ENCODE data around the gene GPR25.

GPR25 gene, protein sequence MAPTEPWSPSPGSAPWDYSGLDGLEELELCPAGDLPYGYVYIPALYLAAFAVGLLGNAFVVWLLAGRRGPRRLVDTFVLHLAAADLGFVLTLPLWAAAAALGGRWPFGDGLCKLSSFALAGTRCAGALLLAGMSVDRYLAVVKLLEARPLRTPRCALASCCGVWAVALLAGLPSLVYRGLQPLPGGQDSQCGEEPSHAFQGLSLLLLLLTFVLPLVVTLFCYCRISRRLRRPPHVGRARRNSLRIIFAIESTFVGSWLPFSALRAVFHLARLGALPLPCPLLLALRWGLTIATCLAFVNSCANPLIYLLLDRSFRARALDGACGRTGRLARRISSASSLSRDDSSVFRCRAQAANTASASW

DNA sequence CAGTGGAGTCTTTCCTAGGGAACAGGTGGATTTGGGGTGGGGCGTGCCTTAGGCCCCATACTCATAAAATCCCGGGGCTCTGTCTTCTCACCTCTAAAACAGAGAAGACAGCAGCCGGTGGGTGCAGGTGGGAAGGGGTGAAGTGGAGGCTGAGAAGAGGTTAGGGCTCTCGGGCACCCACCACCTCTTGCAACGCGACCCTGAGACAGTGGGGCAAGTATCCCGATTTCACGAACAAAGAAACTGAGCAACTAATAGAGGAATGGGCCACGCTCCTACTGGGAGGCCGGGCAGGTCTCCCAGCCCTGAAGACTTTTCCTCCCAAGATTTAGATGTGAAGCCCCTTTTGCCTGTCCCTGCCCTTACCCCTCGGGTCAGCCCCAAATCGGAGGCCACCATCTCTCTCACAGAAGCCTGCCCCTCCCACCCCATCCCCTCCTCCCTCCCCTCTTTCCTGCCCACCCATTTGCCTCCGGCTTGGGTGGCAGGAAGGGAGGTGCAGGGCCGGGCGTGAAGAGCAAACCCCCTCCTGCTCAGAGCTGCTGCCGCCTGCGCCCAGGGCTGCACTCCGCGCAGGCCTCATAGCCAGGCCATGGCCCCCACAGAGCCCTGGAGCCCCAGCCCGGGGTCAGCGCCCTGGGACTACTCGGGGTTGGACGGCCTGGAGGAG lies at the start of gene GPR25:
GPR25 (plus strand) TSS at position 536 of the 670 bp plus-strand sequence; CDS start at position 593, 57 bp downstream.
- no peak within 1 kb of the TSS for H3K9ac ChIP-seq (ENCODE audit: low read length)
- peaks cover 18% of the 10 kb centered on the region for H3K4me1 ChIP-seq (ENCODE audit: low read length)
- no peak within 1 kb of the TSS for H3K4me3 ChIP-seq (ENCODE audit: low read length)
- H3K9me3 ChIP-seq (replicated peaks; ENCODE audit: insufficient read depth, low read length): no peaks in the 10 kb centered on the region
- no peaks in the 10 kb centered on the region for H3K27me3 ChIP-seq (replicated peaks; ENCODE audit: insufficient read depth, low read length)
- no peaks in the 10 kb centered on the region for H3K9me2 ChIP-seq (replicated peaks; ENCODE audit: insufficient read depth, low read length)
- H4K20me1 ChIP-seq (ENCODE audit: insufficient read depth, low read length): no peaks in the 10 kb centered on the region
- H3K36me3 ChIP-seq (replicated peaks; ENCODE audit: insufficient read depth, low read length): no peaks in the 10 kb centered on the region
- no peak within 1 kb of the TSS for H3K27ac ChIP-seq (ENCODE audit: low read length)
- TF ChIP-seq, protein P1, sequence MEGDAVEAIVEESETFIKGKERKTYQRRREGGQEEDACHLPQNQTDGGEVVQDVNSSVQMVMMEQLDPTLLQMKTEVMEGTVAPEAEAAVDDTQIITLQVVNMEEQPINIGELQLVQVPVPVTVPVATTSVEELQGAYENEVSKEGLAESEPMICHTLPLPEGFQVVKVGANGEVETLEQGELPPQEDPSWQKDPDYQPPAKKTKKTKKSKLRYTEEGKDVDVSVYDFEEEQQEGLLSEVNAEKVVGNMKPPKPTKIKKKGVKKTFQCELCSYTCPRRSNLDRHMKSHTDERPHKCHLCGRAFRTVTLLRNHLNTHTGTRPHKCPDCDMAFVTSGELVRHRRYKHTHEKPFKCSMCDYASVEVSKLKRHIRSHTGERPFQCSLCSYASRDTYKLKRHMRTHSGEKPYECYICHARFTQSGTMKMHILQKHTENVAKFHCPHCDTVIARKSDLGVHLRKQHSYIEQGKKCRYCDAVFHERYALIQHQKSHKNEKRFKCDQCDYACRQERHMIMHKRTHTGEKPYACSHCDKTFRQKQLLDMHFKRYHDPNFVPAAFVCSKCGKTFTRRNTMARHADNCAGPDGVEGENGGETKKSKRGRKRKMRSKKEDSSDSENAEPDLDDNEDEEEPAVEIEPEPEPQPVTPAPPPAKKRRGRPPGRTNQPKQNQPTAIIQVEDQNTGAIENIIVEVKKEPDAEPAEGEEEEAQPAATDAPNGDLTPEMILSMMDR (IDR thresholded peaks at IDR 0.05; ENCODE audit: low read length): no peak
- TF ChIP-seq EZH2phosphoT487 (IDR thresholded peaks at IDR 0.05; ENCODE audit: low read length): no peak
- peaks cover 10% of the 10 kb centered on the region for H3F3A ChIP-seq (ENCODE audit: insufficient read depth, low read length)
- H2AFZ ChIP-seq (ENCODE audit: low read length): no peak within 1 kb of the TSS
- H3K4me2 ChIP-seq (ENCODE audit: low read depth, low read length): no peak within 1 kb of the TSS
- no peak for DNase-seq
- H3K79me2 ChIP-seq (ENCODE audit: low read length): no peaks in the 10 kb centered on the region

DNA sequence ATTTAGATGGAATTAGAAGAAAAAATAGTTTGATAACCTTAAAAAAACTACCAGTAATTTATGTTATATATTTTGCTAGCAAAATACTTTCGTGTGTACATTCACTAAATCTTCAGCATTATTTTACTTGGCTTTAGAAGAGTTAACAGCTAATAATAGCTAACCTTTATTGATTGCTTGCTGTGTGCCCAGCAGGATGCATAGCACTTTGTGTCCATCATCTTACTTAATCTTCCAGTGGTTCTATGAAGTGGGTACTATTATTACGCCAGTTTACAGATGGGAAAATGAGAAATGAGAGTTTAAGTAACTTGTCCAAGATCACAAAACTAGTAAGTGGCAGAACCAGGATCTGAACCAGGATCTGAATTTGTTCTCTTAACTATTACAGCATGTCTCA lies 41.7 kb upstream of the GPR25 start:
- Histone ChIP-seq H3F3A (ENCODE audit: insufficient read depth, low read length) (no peaks in the 10 kb centered on the region), H3K9me3 (replicated peaks; ENCODE audit: insufficient read depth, low read length) (no peaks in the 10 kb centered on the region), H3K27ac (ENCODE audit: low read length) (no peak overlapping the region), H4K20me1 (ENCODE audit: insufficient read depth, low read length) (no peaks in the 10 kb centered on the region), H3K9me2 (replicated peaks; ENCODE audit: insufficient read depth, low read length) (no peaks in the 10 kb centered on the region), H3K9ac (ENCODE audit: low read length) (no peak overlapping the region), H3K27me3 (replicated peaks; ENCODE audit: insufficient read depth, low read length) (no peaks in the 10 kb centered on the region), H3K4me3 (ENCODE audit: low read length) (no peak overlapping the region), H3K4me1 (ENCODE audit: low read length) (peaks cover 4% of the 10 kb centered on the region; the same call in 1 of the 2 replicates), H3K36me3 (replicated peaks; ENCODE audit: insufficient read depth, low read length) (no peaks in the 10 kb centered on the region), H3K4me2 (ENCODE audit: low read depth, low read length) (no peak overlapping the region), H3K79me2 (ENCODE audit: low read length) (no peaks in the 10 kb centered on the region), H2AFZ (ENCODE audit: low read length) (no peak overlapping the region)
- DNase-seq: no peak
- TF ChIP-seq EZH2 (optimal IDR thresholded peaks at IDR 0.05; ENCODE audit: low read depth, low read length): no peak
- TF ChIP-seq, protein P1 (IDR thresholded peaks at IDR 0.05; ENCODE audit: low read length): no peak
- no peak for TF ChIP-seq EZH2phosphoT487 (IDR thresholded peaks at IDR 0.05; ENCODE audit: low read length)

DNA sequence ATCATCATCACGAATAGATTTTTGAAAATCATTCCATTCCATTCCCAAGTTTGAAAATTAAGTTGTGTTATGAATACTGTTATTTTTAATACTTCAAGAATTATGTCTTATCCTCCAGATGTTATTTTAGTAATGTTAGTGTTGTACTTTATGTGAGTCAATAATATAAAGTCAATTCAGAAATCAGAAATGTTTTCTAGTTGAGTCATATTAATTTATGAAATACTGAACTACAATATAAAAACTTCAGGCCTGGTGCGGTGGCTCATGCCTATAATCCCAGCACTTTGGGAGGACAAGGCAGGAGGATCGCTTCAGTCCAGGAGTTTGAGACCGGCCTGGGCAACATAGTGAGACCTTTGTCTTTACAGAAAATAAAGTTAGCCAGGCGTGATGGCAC lies 38.4 kb upstream of the GPR25 start:
- Histone ChIP-seq H2AFZ (ENCODE audit: low read length) (no peak overlapping the region), H3K4me3 (ENCODE audit: low read length) (no peak overlapping the region), H3K27ac (ENCODE audit: low read length) (no peak overlapping the region), H3K4me2 (ENCODE audit: low read depth, low read length) (no peak overlapping the region), H3K27me3 (replicated peaks; ENCODE audit: insufficient read depth, low read length) (no peaks in the 10 kb centered on the region), H3K9ac (ENCODE audit: low read length) (no peak overlapping the region), H3K4me1 (ENCODE audit: low read length) (no peaks in the 10 kb centered on the region), H3K9me3 (replicated peaks; ENCODE audit: insufficient read depth, low read length) (no peaks in the 10 kb centered on the region), H3F3A (ENCODE audit: insufficient read depth, low read length) (no peaks in the 10 kb centered on the region), H4K20me1 (ENCODE audit: insufficient read depth, low read length) (no peaks in the 10 kb centered on the region), H3K36me3 (replicated peaks; ENCODE audit: insufficient read depth, low read length) (no peaks in the 10 kb centered on the region), H3K79me2 (ENCODE audit: low read length) (no peaks in the 10 kb centered on the region), H3K9me2 (replicated peaks; ENCODE audit: insufficient read depth, low read length) (no peaks in the 10 kb centered on the region)
- no peak for DNase-seq
- TF ChIP-seq EZH2phosphoT487 (IDR thresholded peaks at IDR 0.05; ENCODE audit: low read length): no peak
- TF ChIP-seq, protein P1 (IDR thresholded peaks at IDR 0.05; ENCODE audit: low read length): no peak
- no peak for TF ChIP-seq EZH2 (optimal IDR thresholded peaks at IDR 0.05; ENCODE audit: low read depth, low read length)
